HG03103 (cell line): Measurements from ENCODE around the gene ABCC8.

Experiments used
- ATAC-seq: cut with Tn5 transposase; IDR thresholded peaks from one replicate; pipeline ENCODE4 v1.9.1; 2021; ENCODE audit warnings: low read depth; ENCODE audit not compliant: unreplicated experiment

ABCC8 gene

GRCh38 chr11:17476317-17477083 lies at the start of gene ABCC8:
Gene ABCC8 (minus strand): TSS chr11:17476845. CDS start chr11:17476776, 69 bp downstream.
- ATAC-seq = no peak

DNA sequence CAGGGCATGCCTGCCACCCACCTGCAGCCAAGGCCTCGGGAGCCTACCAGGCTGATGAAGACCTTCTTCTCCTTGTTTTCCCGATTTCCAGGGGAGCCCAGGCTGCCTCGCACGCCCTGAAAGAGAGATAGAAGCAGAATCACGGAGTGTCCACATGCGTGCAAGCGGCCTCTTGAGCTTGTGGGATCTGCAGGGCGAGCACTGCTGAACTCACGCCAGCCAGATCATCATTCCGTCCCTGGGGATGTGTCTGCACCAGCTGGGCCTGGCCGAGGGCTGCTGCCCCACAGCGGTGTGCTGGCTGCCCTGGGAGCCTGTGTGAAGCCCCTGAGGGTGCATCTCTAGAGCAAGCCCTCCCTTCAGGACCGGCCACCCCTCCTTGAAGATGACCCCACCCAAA lies 49.7 kb upstream of the ABCC8 start:
- ATAC-seq = no peak

DNA sequence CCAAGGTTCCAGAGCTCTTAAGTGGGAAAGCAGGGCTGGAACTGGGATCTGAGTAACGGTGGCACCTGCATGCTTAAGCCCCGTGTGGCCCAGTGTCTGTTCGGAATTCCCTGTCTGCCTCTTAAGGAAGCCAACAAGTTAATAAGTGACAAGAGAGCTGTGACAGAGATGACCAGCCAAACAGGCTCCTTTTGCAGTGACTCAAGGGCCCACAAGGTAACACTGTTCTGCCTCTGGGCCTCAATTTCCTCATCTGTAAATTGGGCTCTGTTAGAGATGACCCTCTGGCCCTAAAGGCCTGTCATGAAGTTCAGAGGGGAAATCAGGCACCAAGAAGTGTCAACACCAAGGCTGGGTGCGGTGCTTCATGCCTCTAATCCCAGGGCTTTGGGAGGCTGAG lies 48.9 kb upstream of the ABCC8 start:
- no peak for ATAC-seq

GRCh38 chr11:17524221-17524620 lies 47.6 kb upstream of the ABCC8 start:
- no peak for ATAC-seq

- no peak for ATAC-seq
Observed at GRCh38 chr11:17522655-17523054, 46.0 kb upstream of the ABCC8 start.

DNA sequence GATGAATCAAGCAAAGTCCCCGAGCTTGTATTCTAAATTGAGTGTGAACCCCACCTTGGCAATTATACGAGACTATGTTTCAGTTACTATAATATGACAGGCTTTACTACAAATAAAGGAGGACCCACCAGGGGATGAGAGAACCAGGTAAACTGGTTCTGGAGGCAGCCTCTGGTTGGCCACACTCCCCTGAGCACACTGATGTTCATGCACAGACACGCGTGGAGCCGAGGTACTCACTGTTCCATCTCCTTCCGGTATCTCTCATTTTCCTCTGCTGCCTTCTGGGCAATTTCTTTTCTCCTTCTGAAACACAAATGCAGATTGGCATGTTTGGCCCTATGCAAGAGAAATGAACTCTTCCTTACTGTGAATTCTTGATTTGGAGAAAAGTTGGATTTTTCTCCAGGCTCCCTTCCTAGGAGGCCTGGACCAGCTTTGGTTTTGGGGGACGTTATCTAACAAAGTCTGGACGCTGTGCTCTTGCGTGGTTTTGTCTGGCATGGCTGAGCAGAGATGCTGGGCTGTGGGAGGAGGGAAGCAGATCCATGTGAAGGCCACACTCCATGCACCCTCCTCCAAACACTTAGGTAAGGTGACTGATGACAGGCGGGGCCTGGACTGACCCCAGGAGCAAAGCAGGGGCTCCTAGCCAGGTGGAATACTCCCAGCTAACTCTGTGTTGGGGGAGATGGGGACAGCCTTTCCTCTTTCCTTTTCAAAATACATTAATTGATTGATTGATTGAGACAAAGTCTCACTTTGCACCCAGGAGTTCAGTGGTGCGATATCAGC lies 44.7 kb upstream of the ABCC8 start:
- no peak for ATAC-seq

GRCh38 chr11:17519061-17519885 lies 42.6 kb upstream of the ABCC8 start:
- ATAC-seq = no peak

- no peak for ATAC-seq
Observed at GRCh38 chr11:17518366-17518765, 41.7 kb upstream of the ABCC8 start.

DNA sequence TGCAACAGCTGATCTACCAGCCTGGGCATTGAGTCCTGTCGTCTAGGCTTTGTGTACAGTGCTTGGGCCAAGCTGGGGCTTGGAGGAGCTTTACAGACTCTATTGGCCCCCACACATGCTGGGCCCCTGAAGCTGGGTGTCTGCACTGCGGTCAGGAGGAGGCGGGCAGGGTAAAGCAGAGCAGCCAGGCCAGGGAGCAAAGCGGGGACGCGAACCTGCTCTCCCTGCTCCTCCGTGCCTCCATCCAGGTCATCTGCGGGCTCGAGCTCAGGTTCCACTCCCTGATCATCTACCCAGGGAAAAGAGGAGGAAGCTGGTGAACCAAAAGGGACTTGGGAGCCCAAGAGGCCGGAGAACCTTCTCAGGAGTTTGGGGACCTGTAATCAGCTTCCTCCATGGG lies 40.5 kb upstream of the ABCC8 start:
- no peak for ATAC-seq

GRCh38 chr11:17516551-17517150 lies 40.0 kb upstream of the ABCC8 start:
- no peak for ATAC-seq

- no peak for ATAC-seq
Observed at GRCh38 chr11:17515443-17516176, 39.0 kb upstream of the ABCC8 start.

DNA sequence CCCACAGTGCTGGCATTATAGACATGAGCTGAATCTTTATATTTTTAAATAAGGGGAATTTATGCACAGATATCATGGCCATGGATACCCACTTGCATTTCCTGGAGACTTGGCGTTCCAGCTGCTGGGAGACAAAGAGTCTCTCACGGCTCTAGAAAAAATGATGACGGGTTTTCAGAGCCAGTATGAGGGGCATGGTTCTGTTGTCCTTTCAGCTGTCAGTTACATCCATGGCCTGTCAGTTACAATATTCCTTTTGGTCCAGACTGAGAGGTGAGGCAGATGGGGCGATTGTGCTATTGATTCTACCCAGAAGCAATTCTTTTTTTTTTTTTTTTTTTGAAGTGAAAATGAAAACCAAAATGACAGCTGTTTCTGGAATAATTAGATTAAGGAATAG lies 37.8 kb upstream of the ABCC8 start:
- ATAC-seq = no peak

DNA sequence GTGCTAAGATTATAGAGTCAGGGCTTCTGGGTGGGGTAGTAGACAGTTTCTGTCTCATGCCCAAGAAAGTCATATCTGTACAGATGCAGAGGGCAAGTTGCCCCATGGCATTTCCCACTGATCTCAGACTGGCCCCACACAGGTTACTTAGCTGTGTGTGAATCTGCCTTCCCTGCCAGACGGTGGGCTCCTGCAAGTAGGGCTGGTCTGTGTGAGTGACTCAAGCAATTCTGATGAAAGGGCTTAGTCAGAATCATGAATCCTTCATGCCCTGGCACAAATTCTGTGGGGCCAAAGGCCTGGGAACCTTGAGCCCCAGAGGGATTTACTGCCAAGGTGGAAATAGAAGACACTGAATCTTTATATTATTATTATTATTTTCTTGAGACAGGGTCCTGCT lies 37.2 kb upstream of the ABCC8 start:
- no peak for ATAC-seq

- no peak for ATAC-seq
Observed at GRCh38 chr11:17512101-17512500, 35.5 kb upstream of the ABCC8 start.

- no peak for ATAC-seq
Observed at GRCh38 chr11:17511571-17511970, 34.9 kb upstream of the ABCC8 start.

DNA sequence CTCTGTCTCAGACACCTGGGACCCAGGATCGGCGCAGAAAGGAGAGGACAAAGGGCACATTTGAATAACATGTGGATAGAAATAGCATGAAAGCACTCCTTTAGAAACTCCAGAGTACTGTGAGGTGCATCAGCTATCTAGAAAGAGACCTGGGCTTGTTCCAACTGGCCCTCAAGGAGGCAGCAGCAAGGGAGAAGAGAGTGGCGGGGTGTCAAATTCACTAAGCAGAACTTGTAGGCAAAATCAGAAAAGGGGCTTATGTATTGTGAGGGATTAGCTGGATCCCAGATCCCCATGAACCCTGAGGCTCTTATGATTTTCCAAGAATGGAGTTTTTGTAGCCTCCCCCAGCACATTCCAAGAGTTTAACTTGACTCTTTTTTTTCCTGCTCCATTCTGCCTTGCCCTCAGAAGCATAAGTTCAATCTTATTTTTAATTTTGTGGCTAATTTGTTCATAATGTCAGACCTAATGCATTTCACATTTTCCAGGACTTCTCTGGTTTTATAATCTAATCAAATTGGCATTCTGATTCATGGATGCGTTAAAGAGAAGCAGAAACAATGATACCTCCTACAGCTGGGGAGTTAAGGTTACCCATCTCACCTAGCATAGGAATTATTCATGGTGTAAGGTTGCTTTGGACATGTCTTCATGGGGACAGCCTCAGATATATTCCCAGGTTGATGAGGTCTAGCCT lies 34.0 kb upstream of the ABCC8 start:
- no peak for ATAC-seq

DNA sequence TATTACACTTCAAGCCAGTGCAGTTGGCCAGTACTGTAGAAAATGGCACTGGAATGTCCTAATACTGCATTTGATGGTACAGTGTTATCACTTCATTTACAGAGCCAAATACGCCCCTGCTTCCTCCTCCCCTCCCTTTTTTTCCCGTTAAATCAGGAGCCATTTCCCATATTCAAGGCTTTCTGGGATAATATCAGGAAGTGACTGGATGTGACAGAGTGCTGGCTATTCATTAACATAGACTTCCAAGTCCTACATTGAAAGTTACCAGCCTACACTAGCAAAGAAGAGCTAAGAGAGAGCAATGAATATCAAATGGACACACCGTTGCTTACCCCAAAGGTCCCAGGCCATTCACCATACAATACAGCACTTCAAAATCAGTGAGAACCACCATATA lies 32.1 kb upstream of the ABCC8 start:
- no peak for ATAC-seq

DNA sequence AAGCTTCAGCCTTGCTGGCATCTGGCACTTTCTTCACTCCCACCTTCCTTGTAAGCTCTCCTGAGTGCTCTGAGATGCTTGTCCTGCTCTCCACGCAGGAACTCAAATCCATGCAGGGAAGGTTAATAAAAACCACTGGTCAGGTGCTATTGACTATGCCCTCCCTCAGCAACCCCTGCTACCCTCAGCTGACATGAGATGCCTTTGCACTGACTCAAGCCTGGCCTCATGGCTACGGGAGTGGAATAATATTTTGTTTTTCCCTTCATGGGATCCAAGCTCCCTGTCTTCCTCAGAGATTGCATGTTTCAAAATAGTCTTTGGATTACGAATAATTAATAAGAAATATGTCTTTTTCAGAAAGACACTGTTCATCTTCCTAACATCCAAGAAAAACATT lies 31.7 kb upstream of the ABCC8 start:
- no peak for ATAC-seq

DNA sequence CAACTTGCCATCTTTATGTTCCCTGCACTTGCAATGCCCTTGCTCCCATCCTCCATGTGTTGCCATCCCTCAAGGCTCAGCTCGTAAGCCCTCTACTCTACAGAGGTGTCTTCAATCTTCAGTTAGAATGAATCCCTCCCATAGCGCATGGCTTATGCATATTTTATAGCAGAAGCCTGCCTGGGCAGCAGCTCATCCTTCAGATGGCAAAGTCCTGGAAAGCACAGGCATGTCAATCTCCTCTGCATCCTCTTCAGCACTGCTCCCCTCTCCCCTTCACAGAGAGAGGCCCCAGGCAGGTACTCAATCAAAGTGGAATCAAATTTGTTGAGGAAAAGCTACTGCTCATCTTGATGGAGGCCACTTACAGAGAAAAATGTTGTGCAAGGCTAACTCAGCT lies 31.1 kb upstream of the ABCC8 start:
- no peak for ATAC-seq

DNA sequence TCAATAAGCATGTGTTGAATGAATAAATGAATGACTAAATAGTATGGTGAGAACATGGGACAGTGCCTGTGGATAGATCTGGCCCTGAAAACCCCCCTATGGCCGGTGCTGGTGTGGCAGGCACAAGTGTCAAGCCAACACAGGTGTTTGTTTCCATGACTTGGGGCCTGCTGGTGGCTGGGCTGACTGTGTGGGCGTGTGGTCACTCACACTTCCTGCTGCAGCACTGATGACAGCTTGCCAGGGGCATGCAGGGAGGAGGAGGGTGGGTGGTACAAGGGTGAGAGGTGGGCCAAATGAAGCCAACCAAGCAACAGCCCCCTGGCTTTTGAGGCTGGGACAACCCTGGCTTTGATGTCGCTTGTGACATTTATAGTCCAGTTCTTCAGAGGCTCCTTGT lies 30.3 kb upstream of the ABCC8 start:
- no peak for ATAC-seq
